Chondrocyte (in vitro differentiated cells): ENCODE results near the gene SLC25A42. TPM values are rescaled to one million over a fixed set of nuclear protein-coding genes. Genes with fewer than 3 reads are reported as not detected.

Experiments
- DNase-seq: peaks from one replicate; pipeline ENCODE4 v3.0.0; 2021; ENCODE audit warnings: mixed read lengths, low spot score
- H3K27ac Mint-ChIP-seq: one replicate; pipeline ENCODE4 v1.8.0; 2021; ENCODE audit warnings: mild to moderate bottlenecking, moderate library complexity, mixed read lengths; ENCODE audit not compliant: unreplicated experiment
- H3K27me3 Mint-ChIP-seq: 2 replicates; pipeline ENCODE4 v1.8.0; 2021; ENCODE audit warnings: low read depth, mixed read lengths
- H3K36me3 Mint-ChIP-seq: 2 replicates; pipeline ENCODE4 v1.8.0; 2021; ENCODE audit warnings: low read depth, mixed read lengths
- H3K4me1 Mint-ChIP-seq: 2 replicates; pipeline ENCODE4 v1.8.0; 2021; ENCODE audit warnings: low read depth, mild to moderate bottlenecking, mixed read lengths
- H3K4me3 Mint-ChIP-seq: one replicate; pipeline ENCODE4 v1.8.0; 2021; ENCODE audit warnings: mild to moderate bottlenecking, moderate library complexity, mixed read lengths; ENCODE audit not compliant: unreplicated experiment
- H3K9me3 Mint-ChIP-seq: 2 replicates; pipeline ENCODE4 v1.8.0; 2021; ENCODE audit warnings: low read depth, mixed read lengths
- total RNA-seq: library from RNA; stranded (reverse); gene quantifications from 3 replicates; pipeline ENCODE4 v1.2.1, GENCODE V29; 2021
- TF ChIP-seq, protein P1 (sequence below): fragments of 200-600 bp; sonication (generic); IDR thresholded peaks from 2 replicates; pipeline ENCODE4 v1.5.0; 2021; ENCODE audit warnings: antibody characterized with exemption, mild to moderate bottlenecking, moderate library complexity

SLC25A42 gene
- total RNA-seq, 1 donor from 2014 or later = 8.9 TPM

DNA sequence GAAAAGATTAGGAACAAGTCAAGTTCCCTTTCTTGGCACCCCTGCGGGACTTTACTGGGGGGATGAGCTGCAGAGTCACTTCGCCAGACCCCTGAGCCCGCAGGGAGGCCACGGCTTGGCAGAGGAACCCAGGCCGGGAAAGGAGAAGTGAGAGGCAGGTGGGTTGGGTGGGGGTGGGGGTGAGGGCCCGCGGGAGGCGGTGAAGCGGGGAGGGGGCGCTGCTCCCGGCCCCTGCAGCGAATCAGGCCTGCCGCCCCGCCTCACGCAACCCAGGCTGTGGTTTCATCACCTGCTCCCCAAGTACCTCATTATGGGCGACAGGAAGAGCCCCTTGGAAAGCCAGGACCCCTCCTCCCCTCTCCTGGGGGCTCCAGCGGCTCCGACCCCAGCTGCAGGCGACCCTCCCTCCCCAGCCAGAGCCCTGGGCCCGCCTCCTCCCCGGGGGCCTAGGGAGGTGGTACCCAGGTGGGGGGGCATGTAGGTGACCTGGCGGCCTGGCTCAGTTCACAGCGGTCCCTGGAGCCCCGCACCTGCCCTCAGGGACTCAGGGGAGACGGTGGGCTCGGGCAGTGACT, 96.8 kb downstream of the SLC25A42 start:
- TF ChIP-seq, protein P1, sequence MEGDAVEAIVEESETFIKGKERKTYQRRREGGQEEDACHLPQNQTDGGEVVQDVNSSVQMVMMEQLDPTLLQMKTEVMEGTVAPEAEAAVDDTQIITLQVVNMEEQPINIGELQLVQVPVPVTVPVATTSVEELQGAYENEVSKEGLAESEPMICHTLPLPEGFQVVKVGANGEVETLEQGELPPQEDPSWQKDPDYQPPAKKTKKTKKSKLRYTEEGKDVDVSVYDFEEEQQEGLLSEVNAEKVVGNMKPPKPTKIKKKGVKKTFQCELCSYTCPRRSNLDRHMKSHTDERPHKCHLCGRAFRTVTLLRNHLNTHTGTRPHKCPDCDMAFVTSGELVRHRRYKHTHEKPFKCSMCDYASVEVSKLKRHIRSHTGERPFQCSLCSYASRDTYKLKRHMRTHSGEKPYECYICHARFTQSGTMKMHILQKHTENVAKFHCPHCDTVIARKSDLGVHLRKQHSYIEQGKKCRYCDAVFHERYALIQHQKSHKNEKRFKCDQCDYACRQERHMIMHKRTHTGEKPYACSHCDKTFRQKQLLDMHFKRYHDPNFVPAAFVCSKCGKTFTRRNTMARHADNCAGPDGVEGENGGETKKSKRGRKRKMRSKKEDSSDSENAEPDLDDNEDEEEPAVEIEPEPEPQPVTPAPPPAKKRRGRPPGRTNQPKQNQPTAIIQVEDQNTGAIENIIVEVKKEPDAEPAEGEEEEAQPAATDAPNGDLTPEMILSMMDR = no peak
- Mint-ChIP-seq H3K9me3 (no peaks in the 10 kb centered on the region), H3K4me3 (no peak overlapping the region), H3K4me1 (no peaks in the 10 kb centered on the region), H3K36me3 (peaks cover 9% of the 10 kb centered on the region), H3K27ac (no peak overlapping the region), H3K27me3 (no peaks in the 10 kb centered on the region)
- no peak for DNase-seq

DNA sequence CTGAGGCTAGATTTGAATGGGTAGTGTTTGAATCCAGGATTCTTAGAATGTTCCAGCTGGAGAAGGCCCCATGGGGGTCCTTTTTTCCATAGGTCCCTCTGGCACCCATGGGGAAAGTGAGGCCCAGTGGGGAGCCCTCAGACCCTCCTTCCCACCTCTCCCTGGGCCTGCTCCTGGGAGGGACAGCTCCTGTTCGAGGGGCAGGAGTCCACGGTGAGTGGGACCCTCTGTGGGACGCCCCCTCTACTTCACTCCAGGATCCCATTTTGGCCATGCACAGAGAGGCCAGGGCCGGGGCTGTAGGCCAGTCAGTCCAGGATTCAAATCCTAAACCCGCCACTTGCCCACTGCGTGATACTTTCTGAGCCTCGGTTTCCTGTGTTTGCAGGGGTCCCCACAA, 98.7 kb downstream of the SLC25A42 start:
- H3K27ac Mint-ChIP-seq = no peak overlapping the region
- TF ChIP-seq, protein P1 = no peak
- H3K27me3 Mint-ChIP-seq = no peaks in the 10 kb centered on the region
- no peaks in the 10 kb centered on the region for H3K9me3 Mint-ChIP-seq
- H3K36me3 Mint-ChIP-seq = no peaks in the 10 kb centered on the region
- no peak overlapping the region for H3K4me3 Mint-ChIP-seq
- DNase-seq = no peak
- no peaks in the 10 kb centered on the region for H3K4me1 Mint-ChIP-seq

Other genes with a start within 250 kb of the SLC25A42 start
- 38.6 to 45.3 TPM (median 40.4 TPM) in 3 replicates for gene UPF1, start 232.0 kb upstream of the SLC25A42 start, total RNA-seq
- gene CERS1, start 167.8 kb upstream of the SLC25A42 start, total RNA-seq = 4.3 to 10.2 TPM (median 8.4 TPM) in 3 replicates
- 175 to 205 TPM (median 189 TPM) in 3 replicates for gene COPE, start 144.6 kb upstream of the SLC25A42 start, total RNA-seq
- gene DDX49, start 144.3 kb upstream of the SLC25A42 start, total RNA-seq = 47.0 to 57.4 TPM (median 50.6 TPM) in 3 replicates
- 34.5 to 54.7 TPM (median 50.6 TPM) in 3 replicates for gene HOMER3, start 122.8 kb upstream of the SLC25A42 start, total RNA-seq
- gene SUGP2, start 30.5 kb upstream of the SLC25A42 start, total RNA-seq = 63.8 to 87.4 TPM (median 66.4 TPM) in 3 replicates
- 24.6 to 36.1 TPM (median 26.8 TPM) in 3 replicates for gene ARMC6, start 30.4 kb upstream of the SLC25A42 start, total RNA-seq
- gene TMEM161A, start 74.5 kb downstream of the SLC25A42 start, total RNA-seq = 21.9 to 27.1 TPM (median 26.0 TPM) in 3 replicates
- gene MEF2B, start 106.3 kb downstream of the SLC25A42 start, total RNA-seq = 1.2 to 1.4 TPM in 2 of 3 replicates, not detected in the other
- 14.5 to 29.6 TPM (median 14.6 TPM) in 3 replicates for gene BORCS8, start 128.2 kb downstream of the SLC25A42 start, total RNA-seq
- gene RFXANK, start 128.3 kb downstream of the SLC25A42 start, total RNA-seq = 64.8 to 68.9 TPM (median 66.5 TPM) in 3 replicates
- gene NR2C2AP, start 139.4 kb downstream of the SLC25A42 start, total RNA-seq = 6.4 to 13.4 TPM (median 8.3 TPM) in 3 replicates
- not detected in 3 replicates for gene NCAN, start 148.0 kb downstream of the SLC25A42 start, total RNA-seq
- gene TM6SF2, start 209.3 kb downstream of the SLC25A42 start, total RNA-seq = 2.7 to 5.9 TPM (median 3.7 TPM) in 3 replicates